Liver (tissue), 3 donors: ENCODE results near the gene ST14.

Experiments
- HNF4G ChIP-seq: IDR thresholded peaks from 2 replicates; pipeline ENCODE4 v1.6.1; 2016; ENCODE audit warnings: antibody characterized with exemption
- RAD21 ChIP-seq, 2 donors: IDR thresholded peaks; 2 replicates each; pipeline ENCODE4 v1.6.1; 2016; ENCODE audit warnings: antibody characterized with exemption in 2 of 2, mild to moderate bottlenecking in 2 of 2
- SP1 ChIP-seq: IDR thresholded peaks from 2 replicates; pipeline ENCODE4 v1.6.1; 2018; ENCODE audit warnings: antibody characterized with exemption, mild to moderate bottlenecking
- TAF1 ChIP-seq: conservative IDR thresholded peaks from 2 replicates; pipeline ENCODE4 v1.6.1; 2016; ENCODE audit warnings: antibody characterized with exemption, mild to moderate bottlenecking
- TF ChIP-seq, protein P1 (sequence below): fragments of 150-350 bp; IDR thresholded peaks from 2 replicates; pipeline ENCODE4 v1.5.1; 2017; ENCODE audit warnings: improper control_type of control experiment, low read depth, low read length; ENCODE audit not compliant: missing input control
- TF ChIP-seq, protein P2 (sequence below): IDR thresholded peaks from 2 replicates; pipeline ENCODE4 v1.6.1; 2016; ENCODE audit warnings: antibody characterized with exemption, mild to moderate bottlenecking
- donor health status: healthy.
- donor health status: healthy.

DNA sequence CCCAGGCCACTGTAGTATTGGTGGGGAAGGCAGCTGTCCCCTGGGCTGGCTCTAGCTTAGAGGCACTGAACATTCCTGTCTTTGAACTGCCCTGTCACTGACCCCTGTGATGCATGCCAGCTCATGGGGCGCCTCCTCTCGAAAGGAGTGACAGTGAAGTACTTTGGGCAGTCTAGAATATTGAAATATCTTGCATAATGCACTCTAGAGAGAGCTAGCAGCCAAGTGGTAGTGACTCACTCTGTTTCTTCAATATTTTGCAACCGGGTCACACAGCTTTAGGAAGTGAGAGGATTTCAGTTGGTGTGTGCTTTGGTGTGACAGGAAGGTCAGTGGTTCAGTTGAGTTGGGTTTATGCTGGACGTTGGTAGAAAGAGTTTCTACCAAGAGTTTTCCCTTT lies 35.5 kb upstream of the ST14 start:
- TF ChIP-seq HNF4G: peak; percentile 82
- TF ChIP-seq, protein P1, sequence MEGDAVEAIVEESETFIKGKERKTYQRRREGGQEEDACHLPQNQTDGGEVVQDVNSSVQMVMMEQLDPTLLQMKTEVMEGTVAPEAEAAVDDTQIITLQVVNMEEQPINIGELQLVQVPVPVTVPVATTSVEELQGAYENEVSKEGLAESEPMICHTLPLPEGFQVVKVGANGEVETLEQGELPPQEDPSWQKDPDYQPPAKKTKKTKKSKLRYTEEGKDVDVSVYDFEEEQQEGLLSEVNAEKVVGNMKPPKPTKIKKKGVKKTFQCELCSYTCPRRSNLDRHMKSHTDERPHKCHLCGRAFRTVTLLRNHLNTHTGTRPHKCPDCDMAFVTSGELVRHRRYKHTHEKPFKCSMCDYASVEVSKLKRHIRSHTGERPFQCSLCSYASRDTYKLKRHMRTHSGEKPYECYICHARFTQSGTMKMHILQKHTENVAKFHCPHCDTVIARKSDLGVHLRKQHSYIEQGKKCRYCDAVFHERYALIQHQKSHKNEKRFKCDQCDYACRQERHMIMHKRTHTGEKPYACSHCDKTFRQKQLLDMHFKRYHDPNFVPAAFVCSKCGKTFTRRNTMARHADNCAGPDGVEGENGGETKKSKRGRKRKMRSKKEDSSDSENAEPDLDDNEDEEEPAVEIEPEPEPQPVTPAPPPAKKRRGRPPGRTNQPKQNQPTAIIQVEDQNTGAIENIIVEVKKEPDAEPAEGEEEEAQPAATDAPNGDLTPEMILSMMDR: no peak
- peak; percentile 97 for TF ChIP-seq SP1
- TF ChIP-seq TAF1: no peak
- peak; percentile 65 to 77 for TF ChIP-seq RAD21 (IDR thresholded peaks at IDR 0.05)
- TF ChIP-seq, protein P2, sequence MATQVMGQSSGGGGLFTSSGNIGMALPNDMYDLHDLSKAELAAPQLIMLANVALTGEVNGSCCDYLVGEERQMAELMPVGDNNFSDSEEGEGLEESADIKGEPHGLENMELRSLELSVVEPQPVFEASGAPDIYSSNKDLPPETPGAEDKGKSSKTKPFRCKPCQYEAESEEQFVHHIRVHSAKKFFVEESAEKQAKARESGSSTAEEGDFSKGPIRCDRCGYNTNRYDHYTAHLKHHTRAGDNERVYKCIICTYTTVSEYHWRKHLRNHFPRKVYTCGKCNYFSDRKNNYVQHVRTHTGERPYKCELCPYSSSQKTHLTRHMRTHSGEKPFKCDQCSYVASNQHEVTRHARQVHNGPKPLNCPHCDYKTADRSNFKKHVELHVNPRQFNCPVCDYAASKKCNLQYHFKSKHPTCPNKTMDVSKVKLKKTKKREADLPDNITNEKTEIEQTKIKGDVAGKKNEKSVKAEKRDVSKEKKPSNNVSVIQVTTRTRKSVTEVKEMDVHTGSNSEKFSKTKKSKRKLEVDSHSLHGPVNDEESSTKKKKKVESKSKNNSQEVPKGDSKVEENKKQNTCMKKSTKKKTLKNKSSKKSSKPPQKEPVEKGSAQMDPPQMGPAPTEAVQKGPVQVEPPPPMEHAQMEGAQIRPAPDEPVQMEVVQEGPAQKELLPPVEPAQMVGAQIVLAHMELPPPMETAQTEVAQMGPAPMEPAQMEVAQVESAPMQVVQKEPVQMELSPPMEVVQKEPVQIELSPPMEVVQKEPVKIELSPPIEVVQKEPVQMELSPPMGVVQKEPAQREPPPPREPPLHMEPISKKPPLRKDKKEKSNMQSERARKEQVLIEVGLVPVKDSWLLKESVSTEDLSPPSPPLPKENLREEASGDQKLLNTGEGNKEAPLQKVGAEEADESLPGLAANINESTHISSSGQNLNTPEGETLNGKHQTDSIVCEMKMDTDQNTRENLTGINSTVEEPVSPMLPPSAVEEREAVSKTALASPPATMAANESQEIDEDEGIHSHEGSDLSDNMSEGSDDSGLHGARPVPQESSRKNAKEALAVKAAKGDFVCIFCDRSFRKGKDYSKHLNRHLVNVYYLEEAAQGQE: peak; percentile 68
